GM19397 (cell line): ENCODE results near the gene ICOS.
"Not testable (repeated sequence)": the region's sequence is repeated elsewhere in the genome, so short reads cannot be mapped to it uniquely, and the experiment has no call there.

Experiments
- ATAC-seq: cut with Tn5 transposase; IDR thresholded peaks from one replicate; pipeline ENCODE4 v1.9.1; 2021; ENCODE audit warnings: mild to moderate bottlenecking, moderate library complexity; ENCODE audit not compliant: unreplicated experiment

Gene ICOS

GRCh38 chr2:203916756-203917155 lies 19.8 kb upstream of the ICOS start:
- ATAC-seq = no peak

- no peak for ATAC-seq
Observed at GRCh38 chr2:203918264-203918663, 18.3 kb upstream of the ICOS start.

GRCh38 chr2:203918839-203919238 lies 17.7 kb upstream of the ICOS start:
- ATAC-seq = no peak

- ATAC-seq = no peak
Observed at GRCh38 chr2:203925512-203926158, 10.9 kb upstream of the ICOS start.

- ATAC-seq = no peak
Observed at GRCh38 chr2:203928849-203929248, 7.7 kb upstream of the ICOS start.

GRCh38 chr2:203931262-203931661 lies 5.3 kb upstream of the ICOS start:
- ATAC-seq = not testable (repeated sequence)

GRCh38 chr2:203934041-203934492 lies 2.5 kb upstream of the ICOS start:
- no peak for ATAC-seq

- no peak for ATAC-seq
Observed at GRCh38 chr2:203934711-203935438, 1.7 kb upstream of the ICOS start.

GRCh38 chr2:203935568-203935967 lies 995 bp upstream of the ICOS start:
- no peak for ATAC-seq

- ATAC-seq = no peak
Observed at GRCh38 chr2:203936949-203937348, 386 bp downstream of the ICOS start.

GRCh38 chr2:203937788-203938187 lies 1.2 kb downstream of the ICOS start:
- ATAC-seq = no peak

GRCh38 chr2:203940039-203940438 lies 3.5 kb downstream of the ICOS start:
- no peak for ATAC-seq

- ATAC-seq = not testable (repeated sequence)
Observed at GRCh38 chr2:203943493-203944382, 7.2 kb downstream of the ICOS start.

- no peak for ATAC-seq
Observed at GRCh38 chr2:203948733-203949132, 12.2 kb downstream of the ICOS start.

GRCh38 chr2:203949228-203949627 lies 12.7 kb downstream of the ICOS start:
- ATAC-seq = no peak

GRCh38 chr2:203951366-203951902 lies 14.9 kb downstream of the ICOS start:
- ATAC-seq = no peak

GRCh38 chr2:203959265-203959664 lies 22.7 kb downstream of the ICOS start:
- no peak for ATAC-seq

GRCh38 chr2:203959672-203960071 lies 23.1 kb downstream of the ICOS start:
- no peak for ATAC-seq

GRCh38 chr2:203960811-203961210 lies 24.2 kb downstream of the ICOS start:
- no peak for ATAC-seq

GRCh38 chr2:203965190-203965589 lies 28.6 kb downstream of the ICOS start:
- not testable (repeated sequence) for ATAC-seq

GRCh38 chr2:203971251-203971650 lies 34.7 kb downstream of the ICOS start:
- no peak for ATAC-seq
